HepG2 (cell line): ENCODE measurements around the gene SHANK3. TPM values are rescaled to one million over a fixed set of nuclear protein-coding genes. Genes with fewer than 3 reads are reported as not detected.
A peak's percentile ranks its signal among the peaks of the same experiment; 100 is the strongest.

Experiments used
- ATAC-seq: fragments of 200-7000 bp; cut with Tn5 transposase; 3 replicates; pipeline ENCODE4 v1.9.1; 2020; ENCODE audit warnings: mild to moderate bottlenecking, moderate library complexity
- BruUV-seq: library from RNA; stranded (reverse); fragments of 400-500 nt; replicated peaks from 2 replicates; lab custom pipeline; 2021; lab: Mats Ljungman, UMichigan
- CTCF ChIA-PET: fragments of 300-600 bp; formaldehyde crosslinking; extraction: SDS; loops from one replicate; lab custom pipeline; 2021; ENCODE audit warnings: low total read pairs, inconsistent platforms, low intra/inter-chr PET ratio; lab: Yijun Ruan, JAX
- POLR2A ChIA-PET: fragments of 350-600 bp; sonication (Branson Sonifier 250); formaldehyde crosslinking; loops from one replicate; lab custom pipeline; 2020; ENCODE audit warnings: antibody characterized with exemption, inconsistent platforms; lab: Yijun Ruan, JAX
- DNase-seq: peaks from one replicate; pipeline ENCODE4 v3.0.0-alpha.2; 2015; ENCODE audit warnings: low spot score
- FAIRE-seq: peaks from 3 replicates; lab custom pipeline; 2011; peaks lifted over from hg19 to GRCh38; lab: Jason Lieb, UNC
- H2AFZ ChIP-seq: one replicate; pipeline ENCODE4 v1.6.1; 2011; ENCODE audit warnings: low read length, inconsistent platforms
- H3K27ac ChIP-seq: fragments of 300-600 bp; 3 replicates; pipeline ENCODE4 v1.8.0; 2011; ENCODE audit warnings: mixed run types, mild to moderate bottlenecking, mixed read lengths, low read length, inconsistent platforms; ENCODE audit not compliant: insufficient read depth; ENCODE audit errors: extremely low read length
- H3K27me3 ChIP-seq, 2 experiments: fragments of 200-600 bp in 1 of 2; 2 replicates in 1 of 2; 3 replicates in 1 of 2; pipeline versions ENCODE4 v1.6.0 to v1.8.0; 2011; ENCODE audit warnings: low read length in 2 of 2, mild to moderate bottlenecking in 2 of 2, moderate library complexity in 2 of 2, inconsistent platforms in 1 of 2; ENCODE audit not compliant: insufficient read depth in 2 of 2, control insufficient read depth in 1 of 2
- H3K36me3 ChIP-seq, 2 experiments: fragments of 200-600 bp in 1 of 2; replicated peaks in 1 of 2; 2 replicates in 1 of 2; 3 replicates in 1 of 2; pipeline versions ENCODE4 v1.5.1 to v1.8.0; 2011; ENCODE audit warnings: low read length in 2 of 2, inconsistent platforms in 1 of 2; ENCODE audit not compliant: insufficient read depth in 2 of 2, control insufficient read depth in 1 of 2
- H3K4me1 ChIP-seq: 2 replicates; pipeline ENCODE4 v1.5.1; 2012; ENCODE audit warnings: low read length, inconsistent platforms; ENCODE audit not compliant: insufficient read depth
- H3K4me2 ChIP-seq: 2 replicates; pipeline ENCODE4 v1.6.0; 2011; ENCODE audit warnings: low read depth, low read length, inconsistent platforms
- H3K4me3 ChIP-seq, 3 experiments: fragments of 200-600 bp in 1 of 3; sonication (generic), shearing (Covaris generic) in 1 of 3; replicated peaks in 1 of 3; 2 replicates each; pipeline ENCODE4 v1.5.1; 2011 to 2016; ENCODE audit warnings: low read length in 3 of 3, inconsistent platforms in 2 of 3, low read depth in 2 of 3, mild to moderate bottlenecking in 2 of 3, control low read depth in 1 of 3, mixed read lengths in 1 of 3; ENCODE audit not compliant: insufficient read depth in 1 of 3
- H3K79me2 ChIP-seq: one replicate; pipeline ENCODE4 v1.6.1; 2011; ENCODE audit warnings: low read length, inconsistent platforms; ENCODE audit not compliant: insufficient read depth
- H3K9ac ChIP-seq: 2 replicates; pipeline ENCODE4 v1.6.0; 2011; ENCODE audit warnings: mild to moderate bottlenecking, low read depth, low read length, inconsistent platforms; ENCODE audit not compliant: insufficient read depth
- H3K9me3 ChIP-seq: 2 replicates; pipeline ENCODE4 v1.5.1; 2012; ENCODE audit warnings: mild to moderate bottlenecking, low read length
- H4K20me1 ChIP-seq: 2 replicates; pipeline ENCODE4 v1.6.0; 2011; ENCODE audit warnings: inconsistent platforms, mild to moderate bottlenecking, low read length, moderate library complexity; ENCODE audit not compliant: insufficient read depth
- ARID4A ChIP-seq: sonication (generic); formaldehyde crosslinking; IDR thresholded peaks from 2 replicates; pipeline ENCODE4 v1.5.0; 2020; ENCODE audit warnings: mild to moderate bottlenecking, missing genetic modification reagents, borderline replicate concordance
- CEBPG ChIP-seq: IDR thresholded peaks from 2 replicates; pipeline ENCODE4 v1.6.1; 2016
- FOXO4 ChIP-seq: sonication (generic); formaldehyde crosslinking; conservative IDR thresholded peaks from 2 replicates; pipeline ENCODE4 v1.8.1; 2023; ENCODE audit warnings: missing genetic modification reagents
- NBN ChIP-seq: fragments of 450-650 bp; conservative IDR thresholded peaks from 2 replicates; pipeline ENCODE4 v1.6.1; 2017
- TOE1 ChIP-seq: sonication (generic); formaldehyde crosslinking; IDR thresholded peaks from 2 replicates; pipeline ENCODE4 v1.4.0; 2020; ENCODE audit warnings: mild to moderate bottlenecking, missing genetic modification reagents
- U2AF1 ChIP-seq: fragments of 200-400 bp; formaldehyde crosslinking; optimal IDR thresholded peaks from 2 replicates; pipeline ENCODE3; 2017; ENCODE audit warnings: mild to moderate bottlenecking, low read depth, low read length
- ZFP90 ChIP-seq: sonication (generic); formaldehyde crosslinking; IDR thresholded peaks from 2 replicates; pipeline ENCODE4 v1.8.0; 2022; ENCODE audit warnings: missing genetic modification reagents, mild to moderate bottlenecking, inconsistent platforms, borderline replicate concordance
- ZNF225 ChIP-seq: sonication (generic); formaldehyde crosslinking; IDR thresholded peaks from 2 replicates; pipeline ENCODE4 v1.4.0; 2020; ENCODE audit warnings: mild to moderate bottlenecking, missing genetic modification reagents
- ZNF282 ChIP-seq: fragments of 450-650 bp; IDR thresholded peaks from 2 replicates; pipeline ENCODE4 v1.6.1; 2018; ENCODE audit not compliant: partially characterized antibody
- ZNF333 ChIP-seq: sonication (generic); formaldehyde crosslinking; IDR thresholded peaks from 2 replicates; pipeline ENCODE4 v1.4.0; 2020; ENCODE audit warnings: mild to moderate bottlenecking, missing genetic modification reagents, borderline replicate concordance
- ZNF574 ChIP-seq: sonication (generic); formaldehyde crosslinking; IDR thresholded peaks from 2 replicates; pipeline ENCODE4 v1.4.0; 2020; ENCODE audit warnings: missing genetic modification reagents
- ZNF768 ChIP-seq: sonication (generic); formaldehyde crosslinking; IDR thresholded peaks from 2 replicates; pipeline ENCODE4 v1.4.0; 2020; ENCODE audit warnings: missing genetic modification reagents
- ZSCAN21 ChIP-seq: sonication (generic); formaldehyde crosslinking; IDR thresholded peaks from 2 replicates; pipeline ENCODE4 v1.8.0; 2022; ENCODE audit warnings: mild to moderate bottlenecking, missing genetic modification reagents, moderate library complexity, borderline replicate concordance
- WGBS: methylation state at CpG from one replicate; pipeline ENCODE4 v1.1.6; 2017; ENCODE audit warnings: low lambda C conversion rate; 5-methylcytosine and 5-hydroxymethylcytosine counted together
- in situ Hi-C: cut with HindIII; loops from 2 replicates; pipeline ENCODE4 v1.10.0; 2017; ENCODE audit warnings: low pct_unique_long_range_greater_than_20kb; ENCODE audit not compliant: extremely low pct_ligation_motif_present
- intact Hi-C: fragments of 100-400 bp; cut with micrococcal nuclease; formaldehyde crosslinking; loops from one replicate; pipeline ENCODE4 v1.10.0; 2022; ENCODE audit not compliant: unreplicated experiment
- polyA plus RNA-seq, 8 experiments: library from polyadenylated mRNA; depleted of rRNA in 3 of 8; stranded (reverse) in 7 of 8; unstranded in 1 of 8; fragments of >200 nt; fragmentation: Illumina TruSeq in 4 of 8; extraction: Trizol in 4 of 8; gene quantifications; 2 replicates each; pipeline versions ENCODE4 v1.2.1 to v1.2.3, GENCODE V29; 2011 to 2016; ENCODE audit warnings: low read depth in 4 of 8, missing spikeins in 1 of 8, mixed read lengths in 1 of 8; ENCODE audit not compliant: insufficient read depth in 1 of 8
- total RNA-seq, 5 experiments: library from RNA; depleted of rRNA; stranded (reverse); fragments of >200 nt; fragmentation: Illumina TruSeq; extraction: Trizol; gene quantifications; 2 replicates each; pipeline ENCODE4 v1.2.3, GENCODE V29; 2016; ENCODE audit warnings: low read depth in 1 of 5

SHANK3 gene
- total and polyA plus RNA-seq, 2 of the 13 experiments (the other 11 are each of a cell fraction or from before 2014, with no cell fraction given) = 2.9 to 4.6 TPM

- H3K4me2 ChIP-seq = peak within 1 kb of the TSS; percentile 92
- no peaks in the 10 kb centered on the region for H3K9me3 ChIP-seq
- no peaks in the 10 kb centered on the region for H3K36me3 ChIP-seq
- H3K27ac ChIP-seq = peak within 1 kb of the TSS; percentile 79
- no peak within 1 kb of the TSS for H2AFZ ChIP-seq
- H3K4me3 ChIP-seq = peak within 1 kb of the TSS; percentile 68 to 88 (median 86)
- no peaks in the 10 kb centered on the region; a peak in 1 of 5 replicates for H3K27me3 ChIP-seq
- in situ Hi-C loops (loop anchor here (5.0 kb wide), 1 partner anchor 69 kb away; no protein-coding TSS in a partner anchor), intact Hi-C loops (loop anchor here (1.0 to 2.0 kb wide), 2 partner anchors 14 to 63 kb away; no protein-coding TSS in a partner anchor)
- ATAC-seq = peak; percentile 89
- DNase-seq = peak; percentile 70
- peaks cover 4% of the 10 kb centered on the region for H3K79me2 ChIP-seq
- TSS peak; percentile 68 for BruUV-seq
- WGBS = under 1% methylated on average over 30 of the region's 88 CpGs
- ChIA-PET POLR2A (interaction anchor here (1.0 to 4.2 kb wide), 7 partner anchors 13 to 130 kb away, joined by 3 to 56 read pairs (median 4); partner anchors contain the start of gene SCO2), CTCF (interaction anchor here (1.0 to 2.7 kb wide), 3 partner anchors 14 to 72 kb away, joined by 4 to 16 read pairs (median 14); no protein-coding TSS in a partner anchor)
- peak within 1 kb of the TSS; percentile 79 for H3K9ac ChIP-seq
- H4K20me1 ChIP-seq = no peaks in the 10 kb centered on the region
- peaks cover 41% of the 10 kb centered on the region for H3K4me1 ChIP-seq
- no peak for FAIRE-seq
- TF ChIP-seq ZNF574 (CRISPR knock-in tag) (0 out of 2 replicates have a peak, but pooled peaks have one; percentile 9), ZNF282 (no peak), ARID4A (CRISPR knock-in tag) (peak; percentile 73), ZNF225 (no peak), ZNF768 (CRISPR knock-in tag) (peak; percentile 48; the same call in 1 of the 2 replicates), FOXO4 (CRISPR knock-in tag) (0 out of 2 replicates have a peak, but pooled peaks have one; percentile 40), ZFP90 (CRISPR knock-in tag) (peak; percentile 84), NBN (no peak), ZSCAN21 (peak; percentile 77; the same call in 1 of the 2 replicates), TOE1 (CRISPR knock-in tag) (no peak), U2AF1 (no peak), ZNF333 (CRISPR knock-in tag) (0 out of 2 replicates have a peak, but pooled peaks have one; percentile 37), CEBPG (no peak)
These were observed 44.7 kb upstream of the SHANK3 start, which contains the start of gene ARSA for GRCh38 chr22:50627642-50628542. Gene ARSA (minus strand): TSS chr22:50628152. CDS start chr22:50627779, 373 bp downstream.
